ENCODE measurements around the gene LGR4.

Gene LGR4

DNA sequence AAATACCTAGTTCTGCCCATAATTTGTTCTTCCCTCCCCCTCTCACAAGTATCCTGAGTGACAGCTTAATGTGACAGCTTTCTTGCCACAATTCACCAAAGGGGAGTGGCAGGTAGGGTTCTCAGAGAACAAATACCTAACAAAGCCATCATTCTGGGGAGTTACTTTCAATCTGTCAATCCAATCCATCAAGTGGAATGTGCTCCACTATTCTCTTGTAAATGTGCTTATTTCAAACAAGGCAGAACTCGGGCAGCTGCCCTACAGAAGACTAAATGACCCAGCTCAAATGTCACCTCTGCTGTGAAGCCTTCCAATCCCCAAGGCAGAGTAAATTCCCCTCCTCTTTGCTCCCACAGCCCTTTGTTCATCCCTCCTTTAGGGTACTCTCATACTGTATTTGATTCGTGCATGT lies 27.8 kb downstream of the LGR4 start:
- Histone ChIP-seq H3K9me3 (ENCODE audit: control insufficient read depth, insufficient read depth, low read length) (no peaks in the 10 kb centered on the region), H3K4me3 (ENCODE audit: low read depth, low read length) (peak overlapping the region; percentile 45), H3K4me1 (ENCODE audit: control insufficient read depth, insufficient read depth, low read length) (peaks cover 66% of the 10 kb centered on the region), H3K27ac (ENCODE audit: low read depth, low read length) (peak overlapping the region; percentile 96), H3K27me3 (ENCODE audit: control insufficient read depth, insufficient read depth, low read length) (no peaks in the 10 kb centered on the region), H3K36me3 (ENCODE audit: control insufficient read depth, insufficient read depth, low read length) (peaks cover 9% of the 10 kb centered on the region), H3K9ac (ENCODE audit: low read depth, low read length) (peak overlapping the region; percentile 11; the same call in 1 of the 2 replicates)

DNA sequence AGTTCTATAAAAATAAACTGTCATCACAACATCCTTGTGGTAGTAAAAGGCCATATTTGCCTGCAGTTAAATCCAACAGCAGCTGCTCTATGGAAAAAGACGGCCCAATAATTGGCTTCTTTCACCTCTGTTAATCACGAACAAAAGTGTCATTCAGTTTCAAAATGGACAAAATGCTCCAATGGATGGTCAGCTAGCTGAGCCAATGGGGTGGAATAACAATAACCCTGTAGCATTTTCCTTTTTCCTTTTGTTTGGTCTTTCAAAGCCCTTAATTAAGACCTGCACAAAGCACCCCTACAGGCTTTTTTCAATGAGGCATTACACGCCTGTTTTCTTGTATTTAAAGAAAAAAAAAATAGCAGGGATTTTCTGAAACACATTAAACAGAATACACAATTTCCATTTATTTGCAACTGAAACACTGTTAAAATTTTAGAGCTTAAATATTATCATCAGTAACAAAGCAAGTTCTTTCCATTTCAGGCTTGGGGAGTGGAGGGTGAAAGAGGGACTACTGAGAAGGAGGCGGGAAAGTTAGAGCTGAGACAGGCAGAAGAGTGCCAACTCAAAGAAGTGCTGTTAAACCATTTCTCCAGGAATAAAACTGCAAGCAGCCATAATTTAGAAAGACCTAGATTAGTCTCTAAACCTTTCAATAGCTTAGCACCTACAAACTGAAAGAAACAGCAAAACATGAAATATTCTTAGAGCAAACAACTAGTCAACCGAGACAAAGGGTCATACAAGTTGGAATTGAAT lies 28.7 kb downstream of the LGR4 start:
- H3K9me3 ChIP-seq (ENCODE audit: control insufficient read depth, insufficient read depth, low read length) = no peaks in the 10 kb centered on the region
- peak overlapping the region; percentile 2; the same call in 1 of the 2 replicates for H3K9ac ChIP-seq (ENCODE audit: low read depth, low read length)
- H3K4me1 ChIP-seq (ENCODE audit: control insufficient read depth, insufficient read depth, low read length) = peaks cover 68% of the 10 kb centered on the region
- no peaks in the 10 kb centered on the region for H3K27me3 ChIP-seq (ENCODE audit: control insufficient read depth, insufficient read depth, low read length)
- H3K36me3 ChIP-seq (ENCODE audit: control insufficient read depth, insufficient read depth, low read length) = peaks cover 9% of the 10 kb centered on the region
- H3K4me3 ChIP-seq (ENCODE audit: low read depth, low read length) = peak overlapping the region; percentile 45
- H3K27ac ChIP-seq (ENCODE audit: low read depth, low read length) = peak overlapping the region; percentile 96

DNA sequence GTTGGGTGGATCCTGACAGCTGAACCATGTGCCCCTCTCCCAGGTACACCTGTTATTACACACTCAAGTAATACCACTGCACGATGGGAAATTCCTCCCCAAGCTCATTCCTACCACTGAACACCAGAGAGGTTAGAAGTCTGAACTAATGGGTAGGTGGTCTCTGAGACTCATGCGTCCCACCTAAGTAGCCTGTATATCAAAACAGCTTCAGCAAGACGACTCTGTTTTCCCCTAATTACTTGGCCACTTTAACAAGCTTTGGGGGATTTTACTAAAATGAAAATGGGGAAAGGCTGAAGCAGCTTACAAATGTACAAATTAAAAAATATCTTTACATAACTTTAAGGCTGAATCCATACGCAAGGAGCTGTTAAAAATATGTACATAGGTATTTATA lies 29.4 kb downstream of the LGR4 start:
- peaks cover 9% of the 10 kb centered on the region for H3K36me3 ChIP-seq (ENCODE audit: control insufficient read depth, insufficient read depth, low read length)
- H3K4me1 ChIP-seq (ENCODE audit: control insufficient read depth, insufficient read depth, low read length) = peaks cover 66% of the 10 kb centered on the region
- H3K4me3 ChIP-seq (ENCODE audit: low read depth, low read length) = peak overlapping the region; percentile 45; the same call in 1 of the 2 replicates
- no peaks in the 10 kb centered on the region for H3K9me3 ChIP-seq (ENCODE audit: control insufficient read depth, insufficient read depth, low read length)
- H3K27ac ChIP-seq (ENCODE audit: low read depth, low read length) = peak overlapping the region; percentile 96
- H3K9ac ChIP-seq (ENCODE audit: low read depth, low read length) = no peak overlapping the region; the same call in 1 of the 2 replicates
- no peaks in the 10 kb centered on the region for H3K27me3 ChIP-seq (ENCODE audit: control insufficient read depth, insufficient read depth, low read length)

DNA sequence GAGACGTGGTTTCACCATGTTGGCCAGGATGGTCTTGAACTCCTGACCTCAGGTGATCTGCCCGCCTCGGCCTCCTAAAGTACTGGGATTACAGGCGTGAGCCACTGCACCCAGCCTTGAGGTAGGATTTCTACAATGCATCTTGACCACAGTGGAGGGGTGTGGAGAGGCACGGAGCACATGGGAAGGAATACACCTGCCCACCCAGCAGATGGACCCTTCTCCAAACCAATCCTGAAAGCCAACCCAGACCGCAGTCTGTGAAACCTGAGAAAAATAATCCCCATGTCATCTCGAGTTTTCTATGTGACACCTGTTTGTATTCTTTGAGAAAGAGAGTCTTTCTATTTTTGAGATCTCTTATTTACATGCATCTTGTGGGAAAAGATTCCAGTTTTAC lies 32.5 kb downstream of the LGR4 start:
- no peak overlapping the region for H3K4me3 ChIP-seq (ENCODE audit: low read depth, low read length)
- H3K36me3 ChIP-seq (ENCODE audit: control insufficient read depth, insufficient read depth, low read length) = no peaks in the 10 kb centered on the region
- no peaks in the 10 kb centered on the region for H3K27me3 ChIP-seq (ENCODE audit: control insufficient read depth, insufficient read depth, low read length)
- no peaks in the 10 kb centered on the region for H3K9me3 ChIP-seq (ENCODE audit: control insufficient read depth, insufficient read depth, low read length)
- H3K4me1 ChIP-seq (ENCODE audit: control insufficient read depth, insufficient read depth, low read length) = peaks cover 68% of the 10 kb centered on the region
- no peak overlapping the region for H3K9ac ChIP-seq (ENCODE audit: low read depth, low read length)
- H3K27ac ChIP-seq (ENCODE audit: low read depth, low read length) = peak overlapping the region; percentile 33

DNA sequence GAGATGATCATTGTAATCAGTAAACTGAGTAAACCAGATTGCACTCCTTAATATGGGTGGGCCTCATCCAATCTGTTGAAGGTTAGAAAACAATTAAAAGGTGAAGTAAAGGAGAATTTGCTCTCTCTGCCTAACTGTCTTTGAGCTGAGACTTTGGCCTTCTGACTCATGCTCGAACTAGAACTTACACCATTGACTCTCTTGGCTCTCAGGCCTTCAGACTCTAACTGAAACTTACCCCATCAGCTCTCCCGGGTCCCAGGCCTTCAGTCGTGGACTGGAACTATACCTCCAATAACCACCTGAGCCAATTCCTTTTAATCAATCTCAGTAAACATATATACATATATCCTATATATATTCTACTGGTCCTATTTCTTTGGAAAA lies 34.0 kb downstream of the LGR4 start:
- Histone ChIP-seq H3K9me3 (ENCODE audit: control insufficient read depth, insufficient read depth, low read length) (no peaks in the 10 kb centered on the region), H3K27me3 (ENCODE audit: control insufficient read depth, insufficient read depth, low read length) (no peaks in the 10 kb centered on the region), H3K4me3 (ENCODE audit: low read depth, low read length) (no peak overlapping the region), H3K9ac (ENCODE audit: low read depth, low read length) (no peak overlapping the region), H3K4me1 (ENCODE audit: control insufficient read depth, insufficient read depth, low read length) (peaks cover 58% of the 10 kb centered on the region), H3K27ac (ENCODE audit: low read depth, low read length) (no peak overlapping the region), H3K36me3 (ENCODE audit: control insufficient read depth, insufficient read depth, low read length) (no peaks in the 10 kb centered on the region)

DNA sequence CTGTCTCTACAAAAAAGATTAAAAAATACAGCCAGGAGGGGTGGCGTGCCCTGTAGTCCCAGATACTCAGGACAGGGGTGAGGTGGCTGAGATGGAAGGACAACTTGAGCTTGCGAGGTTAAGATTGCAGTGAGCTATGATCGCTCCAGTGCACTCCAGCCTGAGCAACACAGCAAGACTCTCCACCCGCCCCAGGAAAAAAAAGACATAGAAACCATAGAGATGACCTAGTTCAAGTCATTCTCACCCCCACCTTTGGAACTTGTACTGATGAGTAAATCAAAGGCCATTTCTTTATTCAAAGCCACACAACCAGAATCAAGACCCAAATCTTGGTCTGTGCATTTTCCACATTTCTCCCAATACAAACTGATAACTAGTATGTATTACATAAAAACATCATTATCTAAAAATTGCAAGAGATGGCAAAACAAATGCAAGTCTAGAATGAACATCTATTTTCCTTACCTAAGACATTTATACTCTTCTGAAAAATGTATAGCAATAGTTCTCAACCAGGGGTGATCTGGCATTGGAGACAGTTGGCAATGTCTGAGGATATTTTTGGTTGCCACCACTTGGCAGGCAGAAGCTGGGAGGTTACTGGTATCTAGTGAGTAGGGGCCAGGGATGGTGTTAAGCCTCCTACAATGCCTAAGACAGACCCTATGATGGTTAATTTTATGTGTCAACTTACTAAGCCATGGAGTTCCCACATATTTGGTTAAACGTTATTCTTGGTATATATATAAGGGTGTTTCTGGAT lies 34.6 kb downstream of the LGR4 start:
- no peaks in the 10 kb centered on the region for H3K27me3 ChIP-seq (ENCODE audit: control insufficient read depth, insufficient read depth, low read length)
- no peaks in the 10 kb centered on the region for H3K9me3 ChIP-seq (ENCODE audit: control insufficient read depth, insufficient read depth, low read length)
- H3K4me3 ChIP-seq (ENCODE audit: low read depth, low read length) = no peak overlapping the region
- no peak overlapping the region for H3K9ac ChIP-seq (ENCODE audit: low read depth, low read length)
- peaks cover 52% of the 10 kb centered on the region for H3K4me1 ChIP-seq (ENCODE audit: control insufficient read depth, insufficient read depth, low read length)
- no peaks in the 10 kb centered on the region for H3K36me3 ChIP-seq (ENCODE audit: control insufficient read depth, insufficient read depth, low read length)
- H3K27ac ChIP-seq (ENCODE audit: low read depth, low read length) = no peak overlapping the region

DNA sequence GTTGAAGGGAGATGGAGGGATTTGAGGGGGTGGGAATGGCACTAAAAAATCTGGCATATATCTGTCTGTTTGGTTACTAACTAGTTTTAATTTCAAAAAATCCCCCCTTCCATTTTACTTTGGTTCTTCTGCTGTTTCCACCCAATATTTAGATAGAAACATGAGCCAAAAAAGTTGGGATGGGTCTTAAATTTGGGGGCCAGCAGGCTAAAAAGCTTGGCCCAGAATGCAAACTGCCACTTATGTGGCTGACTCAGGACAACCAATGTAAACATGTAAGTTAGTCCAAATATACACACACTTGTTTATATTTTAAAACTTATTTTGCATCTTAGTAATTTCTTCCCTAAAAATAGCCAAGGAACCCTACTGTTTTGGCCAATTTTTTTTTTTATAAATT lies 35.7 kb downstream of the LGR4 start:
- no peaks in the 10 kb centered on the region for H3K36me3 ChIP-seq (ENCODE audit: control insufficient read depth, insufficient read depth, low read length)
- H3K27me3 ChIP-seq (ENCODE audit: control insufficient read depth, insufficient read depth, low read length) = no peaks in the 10 kb centered on the region
- H3K27ac ChIP-seq (ENCODE audit: low read depth, low read length) = no peak overlapping the region
- H3K4me3 ChIP-seq (ENCODE audit: low read depth, low read length) = no peak overlapping the region
- H3K9me3 ChIP-seq (ENCODE audit: control insufficient read depth, insufficient read depth, low read length) = no peaks in the 10 kb centered on the region
- no peak overlapping the region for H3K9ac ChIP-seq (ENCODE audit: low read depth, low read length)
- peaks cover 50% of the 10 kb centered on the region for H3K4me1 ChIP-seq (ENCODE audit: control insufficient read depth, insufficient read depth, low read length)

DNA sequence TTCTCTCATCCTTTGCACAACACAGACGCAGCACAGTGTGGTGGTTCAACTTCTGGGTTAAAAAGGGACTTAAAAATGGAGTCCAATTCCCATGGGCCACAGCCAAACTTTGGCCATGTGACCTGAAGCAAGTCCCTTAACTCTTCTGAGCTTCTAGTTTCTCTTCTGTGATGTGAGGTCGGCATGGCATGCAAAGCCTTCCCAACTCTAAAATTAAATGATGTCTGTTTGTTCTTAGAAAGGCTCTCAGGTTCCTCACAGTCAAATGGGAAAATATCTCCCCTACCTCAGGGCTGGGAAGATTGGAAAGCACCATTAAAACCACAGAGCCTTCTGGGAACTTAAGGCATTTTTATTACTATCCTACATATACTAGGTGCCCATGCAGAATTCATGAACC lies 38.8 kb downstream of the LGR4 start:
- Histone ChIP-seq H3K4me1 (ENCODE audit: control insufficient read depth, insufficient read depth, low read length) (peaks cover 53% of the 10 kb centered on the region), H3K27me3 (ENCODE audit: control insufficient read depth, insufficient read depth, low read length) (no peaks in the 10 kb centered on the region), H3K9ac (ENCODE audit: low read depth, low read length) (no peak overlapping the region), H3K27ac (ENCODE audit: low read depth, low read length) (no peak overlapping the region), H3K9me3 (ENCODE audit: control insufficient read depth, insufficient read depth, low read length) (no peaks in the 10 kb centered on the region), H3K36me3 (ENCODE audit: control insufficient read depth, insufficient read depth, low read length) (peaks cover 2% of the 10 kb centered on the region), H3K4me3 (ENCODE audit: low read depth, low read length) (no peak overlapping the region)

DNA sequence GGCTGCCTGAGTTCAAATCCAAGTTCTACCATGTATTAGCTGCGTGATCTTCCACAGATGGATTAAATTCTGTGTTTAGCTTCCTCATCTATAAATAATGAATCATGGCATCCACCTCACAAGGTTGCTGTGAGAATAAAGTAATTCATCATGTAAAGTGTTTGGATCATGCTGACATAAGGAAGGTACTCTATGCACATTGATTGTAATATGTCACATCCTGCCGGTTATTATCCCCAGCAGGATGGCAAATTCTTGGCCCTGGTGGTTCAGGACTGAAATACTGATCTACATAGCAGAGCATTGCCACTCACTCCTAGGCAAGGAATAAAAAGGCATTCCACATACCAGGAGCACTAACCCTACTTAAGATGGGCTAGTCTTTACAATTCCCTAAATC lies 40.8 kb downstream of the LGR4 start:
- H3K4me3 ChIP-seq (ENCODE audit: low read depth, low read length) = no peak overlapping the region
- H3K27me3 ChIP-seq (ENCODE audit: control insufficient read depth, insufficient read depth, low read length) = no peaks in the 10 kb centered on the region
- peaks cover 7% of the 10 kb centered on the region for H3K36me3 ChIP-seq (ENCODE audit: control insufficient read depth, insufficient read depth, low read length)
- H3K27ac ChIP-seq (ENCODE audit: low read depth, low read length) = no peak overlapping the region
- no peaks in the 10 kb centered on the region for H3K9me3 ChIP-seq (ENCODE audit: control insufficient read depth, insufficient read depth, low read length)
- no peak overlapping the region for H3K9ac ChIP-seq (ENCODE audit: low read depth, low read length)
- peaks cover 56% of the 10 kb centered on the region for H3K4me1 ChIP-seq (ENCODE audit: control insufficient read depth, insufficient read depth, low read length)

DNA sequence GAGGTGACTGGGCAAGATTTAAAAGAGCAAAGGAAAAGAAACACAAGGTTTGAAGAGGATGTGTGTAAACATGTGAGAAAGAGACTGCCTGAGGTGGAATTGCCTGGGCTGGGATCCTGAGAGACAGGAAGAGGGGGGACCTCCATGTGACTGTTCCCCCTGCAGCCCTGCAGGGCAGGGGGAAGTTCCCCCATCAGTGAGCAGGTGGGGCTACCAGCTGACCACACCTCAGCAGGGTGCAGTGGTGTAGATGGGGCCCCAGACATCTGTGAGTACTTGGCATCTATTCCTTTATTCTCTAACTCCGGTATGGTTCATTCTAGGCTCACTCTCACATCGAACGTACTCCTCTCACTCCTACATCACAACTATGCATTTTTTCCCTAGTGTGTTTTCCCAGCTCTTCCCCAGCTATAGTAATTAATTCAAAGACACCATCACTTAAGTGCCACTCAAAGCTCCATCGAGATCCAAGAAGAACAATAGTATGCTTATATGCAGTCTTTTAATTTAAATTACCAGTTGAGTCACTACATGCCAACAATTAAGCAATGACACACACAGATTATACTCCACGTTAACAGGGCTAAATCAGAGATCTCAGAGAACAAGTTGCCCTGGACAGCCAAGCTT lies 42.7 kb downstream of the LGR4 start:
- H3K4me1 ChIP-seq (ENCODE audit: control insufficient read depth, insufficient read depth, low read length) = peaks cover 56% of the 10 kb centered on the region
- H3K27me3 ChIP-seq (ENCODE audit: control insufficient read depth, insufficient read depth, low read length) = no peaks in the 10 kb centered on the region
- no peak overlapping the region for H3K4me3 ChIP-seq (ENCODE audit: low read depth, low read length)
- no peak overlapping the region for H3K9ac ChIP-seq (ENCODE audit: low read depth, low read length)
- H3K27ac ChIP-seq (ENCODE audit: low read depth, low read length) = peak overlapping the region; percentile 11
- H3K9me3 ChIP-seq (ENCODE audit: control insufficient read depth, insufficient read depth, low read length) = no peaks in the 10 kb centered on the region
- peaks cover 7% of the 10 kb centered on the region for H3K36me3 ChIP-seq (ENCODE audit: control insufficient read depth, insufficient read depth, low read length)

Measured in HUES48 (cell line).